Stomach (tissue), 4 donors: ENCODE measurements around the gene CELF2.

Source experiments
- CTCF ChIP-seq, 7 experiments: fragments of 450-650 bp in 4 of 7; fragments of 200-600 bp in 3 of 7; sonication (generic) in 3 of 7; IDR thresholded peaks; one replicate each; pipeline ENCODE4 v1.5.1; 2016 to 2019; ENCODE audit warnings: antibody characterized with exemption in 7 of 7, control low read depth in 2 of 7, mild to moderate bottlenecking in 1 of 7
- EP300 ChIP-seq: sonication (generic); formaldehyde crosslinking; IDR thresholded peaks from one replicate; pipeline ENCODE4 v1.6.1; 2017; ENCODE audit warnings: antibody characterized with exemption

- TF ChIP-seq EP300, result no peak
- no peak for TF ChIP-seq CTCF (IDR thresholded peaks at IDR 0.05)
These were observed 275.7 kb downstream of the CELF2 start for GRCh38 chr10:11293332-11293731.
